T-helper 1 cell (primary cell): ENCODE measurements around the gene SPATS2.
A peak's percentile ranks its signal among the peaks of the same experiment; 100 is the strongest.
"Not testable (repeated sequence)": the region's sequence is repeated elsewhere in the genome, so short reads cannot be mapped to it uniquely, and the experiment has no call there.

Experiments
- DNase-seq, 5 donors: peaks; one replicate each; pipeline ENCODE4 v3.0.0-alpha.2; 2012 to 2020

The SPATS2 gene

DNA sequence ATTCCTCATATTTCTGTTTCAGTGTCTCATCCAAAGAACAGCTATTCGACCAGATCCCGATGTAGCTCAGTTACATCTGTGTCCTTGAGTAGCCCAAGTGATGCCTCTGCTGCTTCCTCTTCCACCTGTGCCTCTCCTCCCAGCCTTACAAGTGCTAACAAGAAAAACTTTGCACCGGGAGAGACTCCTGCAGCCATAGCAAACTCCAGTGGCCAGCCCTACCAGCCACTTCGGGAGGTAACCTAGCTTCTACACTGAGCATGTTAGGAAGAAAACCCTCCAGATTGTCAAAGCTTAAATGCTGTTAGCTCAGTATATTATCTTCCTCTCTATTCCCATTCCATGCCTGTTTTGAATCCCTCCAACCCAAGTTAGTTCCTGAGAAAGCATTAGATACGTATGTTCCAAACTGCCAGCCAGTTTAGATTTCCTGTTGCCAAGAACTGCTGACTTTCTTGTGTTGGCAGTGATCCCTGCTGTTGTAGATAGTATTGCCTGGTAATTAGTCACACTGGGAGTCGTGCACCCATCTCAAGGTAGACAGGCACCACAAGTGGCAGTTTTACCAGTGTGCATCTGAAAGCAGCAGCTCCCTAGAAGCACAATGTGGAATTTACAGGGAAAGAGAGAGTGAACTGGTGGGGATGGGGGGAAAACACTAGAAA, 157.5 kb downstream of the SPATS2 start:
- no peak for DNase-seq

- no peak for DNase-seq
Measured at GRCh38 chr12:49525942-49526341, 158.7 kb downstream of the SPATS2 start.

DNA sequence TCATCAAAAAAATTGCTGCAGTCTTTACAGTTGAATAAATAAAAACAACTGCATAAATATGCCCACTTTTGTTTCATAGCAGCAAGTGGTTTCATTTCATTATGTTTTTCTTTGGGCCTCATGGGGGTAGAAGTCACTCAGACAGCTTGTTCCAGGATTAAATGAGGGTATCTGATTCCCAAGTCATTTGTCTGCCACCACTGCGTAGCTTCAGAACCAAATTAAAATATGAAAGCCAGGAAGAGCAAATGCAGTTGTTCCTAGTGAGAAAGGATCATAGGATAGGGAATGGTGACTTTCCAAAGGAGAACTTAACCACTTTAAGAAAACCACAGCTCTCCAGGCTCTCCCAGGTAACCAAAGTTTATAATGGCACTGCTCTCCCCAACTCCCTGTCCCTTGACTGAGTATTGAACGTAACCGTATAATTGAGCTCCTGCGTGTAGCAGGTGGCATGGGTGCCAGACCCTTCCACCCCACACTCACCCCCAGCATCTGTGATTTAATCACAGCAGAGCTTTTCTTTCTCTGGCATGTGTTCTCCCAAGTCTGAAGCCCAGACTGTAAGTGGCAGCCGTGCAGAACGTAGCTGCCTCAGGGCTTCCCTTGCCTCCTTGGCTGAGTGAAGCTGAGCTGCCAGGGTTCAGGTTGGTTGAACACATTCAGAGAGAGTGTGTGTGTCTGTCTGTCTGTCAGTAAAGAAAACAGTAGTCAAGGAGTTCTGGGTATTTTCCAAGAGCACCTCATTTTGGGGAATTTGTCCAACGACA, 160.3 kb downstream of the SPATS2 start:
- no peak for DNase-seq

- DNase-seq: no peak
Measured at GRCh38 chr12:49529414-49529813, 162.2 kb downstream of the SPATS2 start.

- DNase-seq: no peak
Measured at GRCh38 chr12:49531745-49532144, 164.5 kb downstream of the SPATS2 start.

DNA sequence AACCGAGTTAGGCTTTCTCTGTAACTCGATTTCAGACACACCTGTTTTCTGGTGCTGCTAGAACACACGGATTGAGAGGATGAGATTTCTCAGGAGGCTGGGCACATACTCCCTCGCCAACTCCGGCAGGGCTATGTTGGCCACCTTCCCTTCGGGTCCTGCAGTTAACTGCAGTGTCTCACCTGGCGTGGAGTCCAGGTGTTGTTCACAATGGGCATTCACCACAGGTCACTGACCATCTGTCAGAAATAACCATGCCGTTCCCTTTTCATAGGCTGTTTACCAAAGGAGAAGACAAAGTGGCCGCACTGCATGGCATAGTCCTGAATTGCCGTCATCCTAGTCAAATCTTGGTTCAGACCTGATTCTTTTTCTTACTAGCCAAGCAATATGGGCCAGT, 166.1 kb downstream of the SPATS2 start:
- no peak for DNase-seq

- not testable (repeated sequence) for DNase-seq
Measured at GRCh38 chr12:49534122-49534521, 166.9 kb downstream of the SPATS2 start.

GRCh38 chr12:49534731-49535278, 167.5 kb downstream of the SPATS2 start:
- DNase-seq: no peak

DNA sequence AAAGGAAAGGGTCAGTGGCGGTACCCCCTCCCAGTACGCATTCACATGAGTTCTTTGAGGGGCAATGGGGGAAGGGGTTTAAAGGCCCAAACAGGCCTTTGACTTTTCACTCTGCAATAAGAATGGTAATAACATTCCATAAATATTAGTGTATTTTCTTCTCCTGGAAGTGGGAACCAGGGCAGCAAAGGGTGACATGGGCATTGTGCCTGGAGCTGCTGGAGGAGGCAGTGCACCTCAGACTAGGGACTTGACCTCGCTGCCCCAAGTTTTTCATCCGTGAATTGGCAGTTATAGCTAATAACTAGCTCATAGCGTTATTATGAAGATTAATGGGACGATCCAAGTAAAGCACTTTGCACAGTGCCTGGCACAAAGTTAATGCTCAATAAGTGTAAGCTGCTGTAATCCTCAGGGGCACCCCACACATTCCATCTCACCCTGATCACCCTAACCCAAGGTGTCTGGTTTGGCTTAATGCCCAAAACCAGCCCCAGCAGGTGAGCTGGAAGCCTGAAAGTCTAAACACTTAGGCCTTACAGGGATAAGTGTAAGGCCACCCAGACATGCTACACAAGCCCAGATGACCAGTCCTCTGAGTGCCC, 168.8 kb downstream of the SPATS2 start:
- no peak for DNase-seq

DNA sequence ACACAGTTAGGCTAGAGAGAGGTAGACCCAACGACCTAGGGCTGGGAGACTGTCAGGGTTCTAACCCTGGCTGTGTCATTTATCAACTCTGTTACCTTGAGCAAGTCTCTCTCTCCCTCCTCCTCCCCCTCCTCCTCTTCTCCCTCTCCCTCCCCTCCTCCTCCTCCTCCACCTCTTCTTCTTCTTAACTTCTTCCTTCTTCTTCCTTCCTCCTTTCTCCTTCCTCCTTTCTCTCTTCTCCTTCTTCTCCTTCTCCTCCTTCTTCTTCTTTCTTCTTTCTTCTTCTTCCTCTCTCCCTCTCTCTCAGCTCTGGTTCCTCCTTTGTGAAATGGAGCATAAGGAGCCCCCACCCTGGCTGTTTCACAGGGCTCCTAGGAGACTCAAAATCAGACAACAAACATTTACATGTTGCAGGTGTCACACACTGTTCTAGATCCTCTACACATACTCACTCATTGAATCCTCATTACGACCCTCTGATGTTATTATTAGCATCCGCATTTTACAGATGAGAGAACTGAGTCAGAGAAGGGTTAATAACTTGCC, 169.3 kb downstream of the SPATS2 start:
- no peak for DNase-seq

DNA sequence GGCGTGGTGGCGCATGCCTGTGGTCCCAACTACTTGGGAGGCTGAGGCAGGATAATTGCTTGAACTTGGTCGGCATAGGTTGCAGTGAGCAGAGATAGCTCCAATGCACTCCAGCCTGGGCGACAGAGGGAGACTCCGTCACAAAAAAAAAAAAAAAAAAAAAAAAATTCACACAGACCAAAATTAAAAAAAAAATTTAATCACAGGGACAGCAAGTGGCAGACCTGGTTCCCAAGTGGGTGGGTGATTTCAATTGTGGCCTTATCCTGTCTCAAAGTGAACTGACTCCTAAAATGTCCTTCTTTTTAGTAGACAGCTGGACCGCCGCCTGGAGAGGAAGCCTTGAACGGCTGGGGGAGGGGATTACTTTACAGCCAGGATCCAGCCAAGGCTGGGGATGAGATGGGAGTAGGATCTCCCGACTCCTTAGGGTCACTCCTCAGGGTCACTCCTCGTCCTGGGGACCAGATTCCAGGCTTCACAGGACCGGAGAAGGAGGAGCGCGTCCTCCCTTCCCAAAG, 170.0 kb downstream of the SPATS2 start:
- DNase-seq: no peak

GRCh38 chr12:49537752-49538509, 170.7 kb downstream of the SPATS2 start:
- peak in 2 of 5 donors; percentile 11 to 18 for DNase-seq

GRCh38 chr12:49538510-49539403, 171.5 kb downstream of the SPATS2 start, which contains the start of gene KCNH3:
Gene KCNH3 (plus strand): TSS chr12:49539030. CDS start chr12:49539417, 387 bp downstream.
- DNase-seq: peak; percentile 85 to 89 (median 88)

DNA sequence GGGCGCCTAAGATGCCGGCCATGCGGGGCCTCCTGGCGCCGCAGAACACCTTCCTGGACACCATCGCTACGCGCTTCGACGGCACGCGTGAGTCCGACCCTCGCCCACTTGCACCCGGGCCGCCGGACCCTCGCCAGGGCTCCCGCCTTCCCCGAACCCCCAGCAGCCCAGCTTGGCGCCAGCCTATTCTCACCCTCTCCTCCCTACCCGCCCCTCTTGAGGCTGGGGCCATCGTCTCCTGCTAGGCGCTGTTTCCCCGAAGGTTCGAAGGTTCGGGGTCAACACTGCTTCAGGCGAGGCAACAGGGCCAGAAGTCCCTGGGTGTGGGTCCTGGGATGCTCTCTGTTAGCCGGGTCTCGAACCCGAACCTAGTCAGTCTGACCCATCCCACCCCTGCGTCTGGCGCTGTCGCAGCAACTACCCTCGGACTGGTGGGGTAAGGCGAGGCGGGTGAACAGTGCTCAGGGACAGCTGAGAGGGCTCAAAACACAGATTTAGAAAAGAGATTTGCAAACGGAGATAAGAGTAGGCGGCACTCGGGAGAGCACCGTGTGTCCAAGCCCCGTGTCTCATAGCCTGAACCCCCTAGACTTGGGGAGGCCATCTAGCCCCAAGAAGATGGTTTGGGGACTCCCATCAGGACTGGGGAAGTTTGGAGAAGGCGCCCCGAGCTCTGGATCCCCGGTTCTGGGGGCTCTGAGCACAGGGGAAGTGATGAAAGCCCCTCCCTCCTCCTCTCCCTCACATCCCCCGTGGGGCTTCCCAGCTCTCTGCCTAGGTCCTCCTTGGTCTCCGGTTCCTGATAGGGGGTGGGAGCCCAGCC, 172.4 kb downstream of the SPATS2 start:
- DNase-seq: no peak

- DNase-seq: no peak
Measured at GRCh38 chr12:49540229-49541139, 173.2 kb downstream of the SPATS2 start.

DNA sequence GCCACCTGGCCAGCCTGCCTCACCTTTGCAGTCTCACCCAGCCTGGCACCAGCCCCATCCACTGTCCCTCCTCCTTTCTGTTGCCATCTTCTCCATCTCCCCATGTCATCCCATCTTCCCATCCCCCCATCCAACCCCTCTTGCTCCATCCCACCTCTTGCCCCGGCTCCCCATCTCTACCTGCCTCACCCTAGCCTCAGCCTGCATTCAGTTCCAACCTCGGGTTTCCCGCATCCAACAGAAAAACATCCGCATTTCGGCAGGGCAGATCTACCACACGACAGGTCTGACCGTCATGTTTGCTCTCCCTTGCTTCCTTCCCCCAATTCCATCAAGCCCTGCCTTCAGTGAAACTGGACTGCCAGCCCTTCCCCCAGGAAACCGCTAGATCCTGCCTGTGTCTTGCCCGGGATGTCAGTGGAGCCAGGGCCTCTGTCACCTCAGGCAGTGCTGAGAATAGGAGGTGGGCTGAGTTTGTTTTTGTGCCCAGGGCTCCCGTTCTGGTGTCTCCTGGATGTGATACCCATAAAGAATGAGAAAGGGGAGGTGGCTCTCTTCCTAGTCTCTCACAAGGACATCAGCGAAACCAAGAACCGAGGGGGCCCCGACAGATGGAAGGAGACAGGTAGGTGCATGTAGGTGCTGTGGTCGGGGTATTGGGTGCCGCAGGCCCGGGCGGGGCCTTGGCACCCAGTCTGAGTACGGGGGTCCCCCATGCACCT, 174.0 kb downstream of the SPATS2 start:
- no peak for DNase-seq

DNA sequence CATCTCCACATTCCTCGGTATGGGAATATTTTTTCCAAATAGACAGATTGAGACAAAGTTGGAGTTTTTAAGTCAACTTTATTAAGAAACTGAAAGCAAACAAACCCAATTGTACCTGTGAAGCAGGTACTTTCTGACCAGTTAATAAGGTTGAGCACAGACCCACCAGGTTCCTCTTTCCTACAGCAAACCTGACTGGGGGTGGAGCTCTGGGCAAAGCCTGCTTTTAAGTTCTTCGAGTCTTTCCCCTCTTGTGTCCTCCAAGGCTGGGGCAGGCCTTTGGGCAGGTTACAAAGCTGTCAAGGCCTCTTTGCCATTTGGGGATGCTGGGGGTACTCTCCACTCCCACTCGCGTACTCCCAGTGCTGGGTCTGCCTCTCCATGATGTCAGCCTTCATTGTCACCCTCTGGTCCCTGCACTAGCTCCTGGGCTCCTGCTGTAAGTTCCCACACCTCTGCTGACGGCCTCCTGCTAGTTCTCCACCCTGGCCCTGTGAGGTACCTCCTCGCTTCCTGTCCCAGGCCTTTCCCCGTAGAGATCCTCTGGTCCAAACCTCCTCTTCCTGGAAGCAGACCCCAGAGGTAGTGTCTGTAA, 174.7 kb downstream of the SPATS2 start:
- DNase-seq: no peak

DNA sequence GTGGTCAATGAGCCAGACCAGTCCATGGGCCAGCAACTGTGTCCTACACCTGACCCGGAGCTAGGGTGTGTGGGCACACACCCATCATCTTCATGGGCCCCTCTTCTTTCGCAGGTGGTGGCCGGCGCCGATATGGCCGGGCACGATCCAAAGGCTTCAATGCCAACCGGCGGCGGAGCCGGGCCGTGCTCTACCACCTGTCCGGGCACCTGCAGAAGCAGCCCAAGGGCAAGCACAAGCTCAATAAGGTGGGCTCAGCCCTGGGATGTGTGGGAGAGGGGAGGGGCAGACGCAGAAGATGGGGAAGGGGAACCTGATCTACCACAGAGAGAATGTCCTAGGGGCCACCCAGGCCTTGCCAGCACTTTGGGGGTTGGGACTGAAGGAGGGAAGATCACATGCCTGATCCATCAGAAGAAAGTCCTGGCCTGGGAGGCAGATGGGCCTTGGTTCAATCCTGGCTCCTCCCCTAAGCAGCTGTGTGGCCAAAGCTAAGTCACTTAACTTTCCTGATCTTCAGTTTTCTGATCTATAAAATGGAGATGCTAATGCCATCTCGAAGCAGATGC, 175.4 kb downstream of the SPATS2 start:
- DNase-seq: no peak
